ENCODE measurements around the gene ZNF341. TPM values are rescaled to one million over a fixed set of nuclear protein-coding genes. Genes with fewer than 3 reads are reported as not detected.

The ZNF341 gene
- total RNA-seq, 1 experiment from 2014 or later, result 7.7 TPM

DNA sequence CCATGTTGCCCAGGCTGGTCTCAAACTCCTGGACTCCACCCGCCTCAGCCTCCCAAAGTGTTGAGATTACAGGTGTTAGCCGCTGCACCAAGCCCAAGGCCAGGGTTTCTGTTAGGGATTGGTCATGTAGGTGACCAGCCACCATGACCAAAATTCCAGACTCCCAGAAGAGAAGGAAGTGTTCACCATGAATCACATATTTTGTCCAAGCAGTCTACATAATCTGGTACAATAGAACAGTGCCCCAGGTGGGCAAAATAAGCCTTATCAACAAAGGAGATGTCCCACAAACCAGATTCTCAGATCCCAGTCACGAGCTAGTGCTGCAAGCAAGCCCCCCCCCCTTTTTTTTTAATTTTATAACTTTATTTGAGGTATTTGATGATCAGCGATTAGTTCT lies 20.0 kb downstream of the ZNF341 start:
- intact Hi-C loops (cut with micrococcal nuclease; ENCODE audit: unreplicated experiment) (no loop called here), in situ Hi-C loops (cut with HindIII; ENCODE audit: low pct_unique_long_range_greater_than_20kb, low sequenced_read_pairs) (no loop called here)
- ATAC-seq, result no peak
- no TSS peak for BruUV-seq (replicated peaks)
- Histone ChIP-seq H3K9me3 (ENCODE audit: control insufficient read depth, insufficient read depth, low read depth, low read length) (no peaks in the 10 kb centered on the region), H3K4me1 (ENCODE audit: control insufficient read depth, insufficient read depth, low read length) (no peaks in the 10 kb centered on the region), H3K4me3 (ENCODE audit: low read depth in 2 of 2, low read length in 2 of 2) (no peak overlapping the region), H3K27me3 (ENCODE audit: control insufficient read depth, insufficient read depth, low read length) (no peaks in the 10 kb centered on the region), H3K27ac (ENCODE audit: low read length) (no peak overlapping the region), H3K36me3 (ENCODE audit: control insufficient read depth, insufficient read depth, low read length) (0 out of 2 replicates have a peak, but pooled peaks cover 3% of the 10 kb centered on the region)
- DNase-seq (ENCODE audit: low read depth, low spot score), result no peak
- ChIA-PET CTCF (no interaction called here), POLR2A (no interaction called here)
- TF ChIP-seq, protein P1, sequence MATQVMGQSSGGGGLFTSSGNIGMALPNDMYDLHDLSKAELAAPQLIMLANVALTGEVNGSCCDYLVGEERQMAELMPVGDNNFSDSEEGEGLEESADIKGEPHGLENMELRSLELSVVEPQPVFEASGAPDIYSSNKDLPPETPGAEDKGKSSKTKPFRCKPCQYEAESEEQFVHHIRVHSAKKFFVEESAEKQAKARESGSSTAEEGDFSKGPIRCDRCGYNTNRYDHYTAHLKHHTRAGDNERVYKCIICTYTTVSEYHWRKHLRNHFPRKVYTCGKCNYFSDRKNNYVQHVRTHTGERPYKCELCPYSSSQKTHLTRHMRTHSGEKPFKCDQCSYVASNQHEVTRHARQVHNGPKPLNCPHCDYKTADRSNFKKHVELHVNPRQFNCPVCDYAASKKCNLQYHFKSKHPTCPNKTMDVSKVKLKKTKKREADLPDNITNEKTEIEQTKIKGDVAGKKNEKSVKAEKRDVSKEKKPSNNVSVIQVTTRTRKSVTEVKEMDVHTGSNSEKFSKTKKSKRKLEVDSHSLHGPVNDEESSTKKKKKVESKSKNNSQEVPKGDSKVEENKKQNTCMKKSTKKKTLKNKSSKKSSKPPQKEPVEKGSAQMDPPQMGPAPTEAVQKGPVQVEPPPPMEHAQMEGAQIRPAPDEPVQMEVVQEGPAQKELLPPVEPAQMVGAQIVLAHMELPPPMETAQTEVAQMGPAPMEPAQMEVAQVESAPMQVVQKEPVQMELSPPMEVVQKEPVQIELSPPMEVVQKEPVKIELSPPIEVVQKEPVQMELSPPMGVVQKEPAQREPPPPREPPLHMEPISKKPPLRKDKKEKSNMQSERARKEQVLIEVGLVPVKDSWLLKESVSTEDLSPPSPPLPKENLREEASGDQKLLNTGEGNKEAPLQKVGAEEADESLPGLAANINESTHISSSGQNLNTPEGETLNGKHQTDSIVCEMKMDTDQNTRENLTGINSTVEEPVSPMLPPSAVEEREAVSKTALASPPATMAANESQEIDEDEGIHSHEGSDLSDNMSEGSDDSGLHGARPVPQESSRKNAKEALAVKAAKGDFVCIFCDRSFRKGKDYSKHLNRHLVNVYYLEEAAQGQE (IDR thresholded peaks at IDR 0.05; ENCODE audit: insufficient read depth in 1 of 2, low read depth in 2 of 2, low read length in 1 of 2), result no peak
- no peak for TF ChIP-seq CTCF (IDR thresholded peaks at IDR 0.05)
- no peak for TF ChIP-seq TCF7L2 (IDR thresholded peaks at IDR 0.05; ENCODE audit: low read depth, low read length)
- TF ChIP-seq POLR2AphosphoS5 (IDR thresholded peaks at IDR 0.05; ENCODE audit: low read depth, low read length), result no peak
- no peak for TF ChIP-seq SIN3A (IDR thresholded peaks at IDR 0.05; ENCODE audit: borderline replicate concordance, insufficient read depth, low read depth, low read length)

- ATAC-seq (no peak), DNase-seq (ENCODE audit: low read depth, low spot score) (no peak)
- H3K4me3 ChIP-seq (ENCODE audit: low read depth in 2 of 2, low read length in 2 of 2), result no peak overlapping the region
- H3K4me1 ChIP-seq (ENCODE audit: control insufficient read depth, insufficient read depth, low read length), result no peaks in the 10 kb centered on the region
- H3K27ac ChIP-seq (ENCODE audit: low read length), result no peak overlapping the region
- in situ Hi-C loops (cut with HindIII; ENCODE audit: low pct_unique_long_range_greater_than_20kb, low sequenced_read_pairs), result no loop called here
- no TSS peak for BruUV-seq (replicated peaks)
- H3K9me3 ChIP-seq (ENCODE audit: control insufficient read depth, insufficient read depth, low read depth, low read length), result peaks cover 3% of the 10 kb centered on the region; the same call in 1 of the 2 replicates
- no peaks in the 10 kb centered on the region for H3K27me3 ChIP-seq (ENCODE audit: control insufficient read depth, insufficient read depth, low read length)
- intact Hi-C loops (cut with micrococcal nuclease; ENCODE audit: unreplicated experiment), result no loop called here
- CTCF ChIA-PET, result no interaction called here
- 0 out of 2 replicates have a peak, but pooled peaks cover 3% of the 10 kb centered on the region for H3K36me3 ChIP-seq (ENCODE audit: control insufficient read depth, insufficient read depth, low read length)
- POLR2A ChIA-PET, result no interaction called here
- TF ChIP-seq SIN3A (IDR thresholded peaks at IDR 0.05; ENCODE audit: borderline replicate concordance, insufficient read depth, low read depth, low read length), result no peak
Observed at GRCh38 chr20:33753143-33753542, 21.3 kb downstream of the ZNF341 start.

DNA sequence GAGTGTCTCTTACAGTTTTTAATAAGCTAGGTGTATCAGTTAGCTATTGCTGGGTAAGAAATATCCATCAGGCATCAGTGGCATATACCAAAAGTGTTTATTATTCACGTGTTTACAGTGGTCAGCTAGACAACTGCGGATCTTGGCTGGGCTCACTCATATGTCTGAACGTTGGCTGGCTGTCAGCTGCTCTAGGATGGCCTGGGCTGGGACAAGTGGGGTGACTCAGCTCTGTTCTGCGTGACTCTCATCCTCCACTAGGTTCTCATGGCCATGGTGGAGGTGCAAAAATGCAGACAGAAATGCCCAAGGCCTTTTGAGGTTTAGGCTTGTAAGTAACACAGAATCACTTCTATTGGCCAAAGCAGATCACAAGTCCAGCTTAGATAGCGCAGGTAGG lies 22.0 kb downstream of the ZNF341 start:
- H3K27ac ChIP-seq (ENCODE audit: low read length), result no peak overlapping the region
- DNase-seq (ENCODE audit: low read depth, low spot score) (no peak), ATAC-seq (no peak)
- POLR2A ChIA-PET, result no interaction called here
- H3K9me3 ChIP-seq (ENCODE audit: control insufficient read depth, insufficient read depth, low read depth, low read length), result peaks cover 3% of the 10 kb centered on the region; the same call in 1 of the 2 replicates
- in situ Hi-C loops (cut with HindIII; ENCODE audit: low pct_unique_long_range_greater_than_20kb, low sequenced_read_pairs), result no loop called here
- no peaks in the 10 kb centered on the region for H3K27me3 ChIP-seq (ENCODE audit: control insufficient read depth, insufficient read depth, low read length)
- no peak overlapping the region for H3K4me3 ChIP-seq (ENCODE audit: low read depth in 2 of 2, low read length in 2 of 2)
- no peaks in the 10 kb centered on the region for H3K4me1 ChIP-seq (ENCODE audit: control insufficient read depth, insufficient read depth, low read length)
- intact Hi-C loops (cut with micrococcal nuclease; ENCODE audit: unreplicated experiment), result no loop called here
- CTCF ChIA-PET, result no interaction called here
- H3K36me3 ChIP-seq (ENCODE audit: control insufficient read depth, insufficient read depth, low read length), result 0 out of 2 replicates have a peak, but pooled peaks cover 3% of the 10 kb centered on the region
- TF ChIP-seq POLR2AphosphoS5 (IDR thresholded peaks at IDR 0.05; ENCODE audit: low read depth, low read length) (no peak), CTCF (IDR thresholded peaks at IDR 0.05) (no peak), SIN3A (IDR thresholded peaks at IDR 0.05; ENCODE audit: borderline replicate concordance, insufficient read depth, low read depth, low read length) (no peak), TCF7L2 (IDR thresholded peaks at IDR 0.05; ENCODE audit: low read depth, low read length) (no peak)
- TF ChIP-seq, protein P1 (IDR thresholded peaks at IDR 0.05; ENCODE audit: insufficient read depth in 1 of 2, low read depth in 2 of 2, low read length in 1 of 2), result no peak
- no TSS peak for BruUV-seq (replicated peaks)
